ENCODE data around the gene TBL3. TPM values are rescaled to one million over a fixed set of nuclear protein-coding genes. Genes with fewer than 3 reads are reported as not detected.

The TBL3 gene
- total RNA-seq, 1 experiment from 2014 or later: 68.9 TPM

DNA sequence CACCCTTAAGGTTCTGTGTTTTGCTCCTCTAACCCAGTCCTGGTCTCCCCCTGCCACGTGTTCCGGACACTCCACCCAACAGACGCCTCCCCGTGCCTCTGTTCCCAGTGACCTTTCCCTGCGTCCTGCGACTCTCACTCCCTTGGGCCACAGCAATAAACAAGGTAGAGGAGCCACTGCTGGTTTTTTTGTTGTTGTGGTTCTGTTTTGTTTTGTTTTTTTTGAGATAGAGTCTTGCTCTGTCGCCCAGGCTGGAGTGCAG lies 44.0 kb downstream of the TBL3 start (continued):
- TF ChIP-seq CEBPB (IDR thresholded peaks at IDR 0.05; ENCODE audit: low read depth) (no peak), ZFX (IDR thresholded peaks at IDR 0.05) (no peak), SP1 (IDR thresholded peaks at IDR 0.05; ENCODE audit: low read depth) (no peak), EZH2phosphoT487 (IDR thresholded peaks at IDR 0.05; ENCODE audit: borderline replicate concordance) (no peak)
- TF ChIP-seq, protein P1, sequence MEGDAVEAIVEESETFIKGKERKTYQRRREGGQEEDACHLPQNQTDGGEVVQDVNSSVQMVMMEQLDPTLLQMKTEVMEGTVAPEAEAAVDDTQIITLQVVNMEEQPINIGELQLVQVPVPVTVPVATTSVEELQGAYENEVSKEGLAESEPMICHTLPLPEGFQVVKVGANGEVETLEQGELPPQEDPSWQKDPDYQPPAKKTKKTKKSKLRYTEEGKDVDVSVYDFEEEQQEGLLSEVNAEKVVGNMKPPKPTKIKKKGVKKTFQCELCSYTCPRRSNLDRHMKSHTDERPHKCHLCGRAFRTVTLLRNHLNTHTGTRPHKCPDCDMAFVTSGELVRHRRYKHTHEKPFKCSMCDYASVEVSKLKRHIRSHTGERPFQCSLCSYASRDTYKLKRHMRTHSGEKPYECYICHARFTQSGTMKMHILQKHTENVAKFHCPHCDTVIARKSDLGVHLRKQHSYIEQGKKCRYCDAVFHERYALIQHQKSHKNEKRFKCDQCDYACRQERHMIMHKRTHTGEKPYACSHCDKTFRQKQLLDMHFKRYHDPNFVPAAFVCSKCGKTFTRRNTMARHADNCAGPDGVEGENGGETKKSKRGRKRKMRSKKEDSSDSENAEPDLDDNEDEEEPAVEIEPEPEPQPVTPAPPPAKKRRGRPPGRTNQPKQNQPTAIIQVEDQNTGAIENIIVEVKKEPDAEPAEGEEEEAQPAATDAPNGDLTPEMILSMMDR (IDR thresholded peaks at IDR 0.05 in 2 of 3, conservative IDR thresholded peaks at IDR 0.05 in 1 of 3; ENCODE audit: borderline replicate concordance in 1 of 3, insufficient read depth in 1 of 3, low read depth in 2 of 3, low read length in 2 of 3): no peak

DNA sequence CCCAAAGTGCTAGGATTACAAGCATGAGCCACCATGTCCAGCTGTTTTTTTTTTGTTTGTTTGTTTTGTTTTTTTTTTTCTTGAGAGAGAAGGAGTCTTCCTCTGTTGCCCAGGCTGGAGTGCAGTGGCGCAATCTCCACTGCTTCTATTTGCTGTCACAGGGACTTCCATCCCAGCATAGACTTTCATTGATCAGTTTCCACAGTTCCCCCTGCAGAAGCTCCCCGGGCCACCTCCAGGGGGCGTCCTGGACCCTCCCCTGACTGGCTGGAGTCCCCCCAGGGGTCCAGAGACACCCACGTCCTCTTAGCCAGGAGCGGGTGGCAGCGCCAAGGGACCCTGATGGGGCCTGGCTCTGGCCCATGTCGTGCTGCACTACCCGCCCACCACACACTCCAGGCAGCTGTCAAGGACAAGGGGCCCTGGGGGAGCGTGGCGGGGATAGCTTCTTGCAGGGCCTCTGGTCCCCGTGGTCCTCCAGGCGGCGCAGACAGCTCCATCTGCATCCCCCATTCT lies 44.6 kb downstream of the TBL3 start:
- Histone ChIP-seq H3K27ac (ENCODE audit: low read depth, low read length) (no peak overlapping the region; the same call in 1 of the 2 replicates), H4K20me1 (ENCODE audit: insufficient read depth) (no peaks in the 10 kb centered on the region), H3K4me3 (replicated peaks in 1 of 2; ENCODE audit: low read depth in 1 of 2, low read length in 2 of 2) (no peak overlapping the region), H3K36me3 (ENCODE audit: control insufficient read depth in 1 of 2, insufficient read depth in 2 of 2, low read length in 2 of 2) (no peaks in the 10 kb centered on the region), H3K27me3 (ENCODE audit: insufficient read depth, low read length) (no peaks in the 10 kb centered on the region), H3K9me3 (ENCODE audit: control insufficient read depth in 1 of 2, insufficient read depth in 1 of 2, low read depth in 1 of 2, low read length in 2 of 2) (no peaks in the 10 kb centered on the region), H3K4me2 (ENCODE audit: low read length) (no peak overlapping the region), H3K79me2 (ENCODE audit: insufficient read depth, low read length) (peaks cover 12% of the 10 kb centered on the region; the same call in 1 of the 2 replicates), H3K4me1 (ENCODE audit: control insufficient read depth in 1 of 2, insufficient read depth in 2 of 2, low read length in 2 of 2) (peaks cover 24 to 42% of the 10 kb centered on the region in 2 experiments), H2AFZ (ENCODE audit: low read depth, low read length, poor library complexity, severe bottlenecking) (no peak overlapping the region), H3K9me2 (ENCODE audit: insufficient read depth) (no peaks in the 10 kb centered on the region), H3K9ac (ENCODE audit: low read length) (no peak overlapping the region)
- TF ChIP-seq, protein P1 (IDR thresholded peaks at IDR 0.05 in 2 of 3, conservative IDR thresholded peaks at IDR 0.05 in 1 of 3; ENCODE audit: borderline replicate concordance in 1 of 3, insufficient read depth in 1 of 3, low read depth in 2 of 3, low read length in 2 of 3): peak in 2 of 3 experiments; percentile 68 to 73; a peak in 5 of 6 replicates
- TF ChIP-seq, protein P2, sequence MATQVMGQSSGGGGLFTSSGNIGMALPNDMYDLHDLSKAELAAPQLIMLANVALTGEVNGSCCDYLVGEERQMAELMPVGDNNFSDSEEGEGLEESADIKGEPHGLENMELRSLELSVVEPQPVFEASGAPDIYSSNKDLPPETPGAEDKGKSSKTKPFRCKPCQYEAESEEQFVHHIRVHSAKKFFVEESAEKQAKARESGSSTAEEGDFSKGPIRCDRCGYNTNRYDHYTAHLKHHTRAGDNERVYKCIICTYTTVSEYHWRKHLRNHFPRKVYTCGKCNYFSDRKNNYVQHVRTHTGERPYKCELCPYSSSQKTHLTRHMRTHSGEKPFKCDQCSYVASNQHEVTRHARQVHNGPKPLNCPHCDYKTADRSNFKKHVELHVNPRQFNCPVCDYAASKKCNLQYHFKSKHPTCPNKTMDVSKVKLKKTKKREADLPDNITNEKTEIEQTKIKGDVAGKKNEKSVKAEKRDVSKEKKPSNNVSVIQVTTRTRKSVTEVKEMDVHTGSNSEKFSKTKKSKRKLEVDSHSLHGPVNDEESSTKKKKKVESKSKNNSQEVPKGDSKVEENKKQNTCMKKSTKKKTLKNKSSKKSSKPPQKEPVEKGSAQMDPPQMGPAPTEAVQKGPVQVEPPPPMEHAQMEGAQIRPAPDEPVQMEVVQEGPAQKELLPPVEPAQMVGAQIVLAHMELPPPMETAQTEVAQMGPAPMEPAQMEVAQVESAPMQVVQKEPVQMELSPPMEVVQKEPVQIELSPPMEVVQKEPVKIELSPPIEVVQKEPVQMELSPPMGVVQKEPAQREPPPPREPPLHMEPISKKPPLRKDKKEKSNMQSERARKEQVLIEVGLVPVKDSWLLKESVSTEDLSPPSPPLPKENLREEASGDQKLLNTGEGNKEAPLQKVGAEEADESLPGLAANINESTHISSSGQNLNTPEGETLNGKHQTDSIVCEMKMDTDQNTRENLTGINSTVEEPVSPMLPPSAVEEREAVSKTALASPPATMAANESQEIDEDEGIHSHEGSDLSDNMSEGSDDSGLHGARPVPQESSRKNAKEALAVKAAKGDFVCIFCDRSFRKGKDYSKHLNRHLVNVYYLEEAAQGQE (IDR thresholded peaks at IDR 0.05; ENCODE audit: low read depth): no peak
- CTCF ChIA-PET: interaction anchor here (0.6 to 1.6 kb wide), 5 partner anchors 13 to 124 kb away, joined by 3 to 12 read pairs (median 3); no protein-coding TSS in a partner anchor
- intact Hi-C loops (cut with micrococcal nuclease): no loop called here
- ATAC-seq: no peak
- no peak for DNase-seq (ENCODE audit: low read depth, low spot score)
- RAD21 ChIA-PET (ENCODE audit: low non-redundant PET in 1 of 2, low total read pairs in 2 of 2, uncharacterized antibody in 2 of 2, unreplicated experiment in 2 of 2): no interaction called here
- POLR2A ChIA-PET: interaction anchor here (0.7 kb wide), 1 partner anchor 139 kb away, joined by 3 read pairs; the partner anchor contains the start of gene TRAF7
- BruUV-seq (replicated peaks): no TSS peak

All from HCT116 (cell line).